PC-3 (cell line): ENCODE data around the gene C1QL2.

ENCODE experiments used
- EZH2 ChIP-seq: fragments of 300-600 bp; sonication (generic); IDR thresholded peaks from one replicate; pipeline ENCODE4 v1.6.1; 2017; ENCODE audit warnings: antibody characterized with exemption, mild to moderate bottlenecking, low read length; ENCODE audit not compliant: unreplicated experiment
- EZH2phosphoT487 ChIP-seq: fragments of 300-600 bp; sonication (generic); IDR thresholded peaks from 2 replicates; pipeline ENCODE4 v1.6.1; 2018; ENCODE audit warnings: mild to moderate bottlenecking, antibody characterized with exemption, low read length, borderline replicate concordance
- TF ChIP-seq, protein P1 (sequence below): fragments of 300-600 bp; sonication (generic); conservative IDR thresholded peaks from 2 replicates; pipeline ENCODE4 v1.5.1; 2017; ENCODE audit warnings: antibody characterized with exemption, low read depth, mild to moderate bottlenecking, low read length

DNA sequence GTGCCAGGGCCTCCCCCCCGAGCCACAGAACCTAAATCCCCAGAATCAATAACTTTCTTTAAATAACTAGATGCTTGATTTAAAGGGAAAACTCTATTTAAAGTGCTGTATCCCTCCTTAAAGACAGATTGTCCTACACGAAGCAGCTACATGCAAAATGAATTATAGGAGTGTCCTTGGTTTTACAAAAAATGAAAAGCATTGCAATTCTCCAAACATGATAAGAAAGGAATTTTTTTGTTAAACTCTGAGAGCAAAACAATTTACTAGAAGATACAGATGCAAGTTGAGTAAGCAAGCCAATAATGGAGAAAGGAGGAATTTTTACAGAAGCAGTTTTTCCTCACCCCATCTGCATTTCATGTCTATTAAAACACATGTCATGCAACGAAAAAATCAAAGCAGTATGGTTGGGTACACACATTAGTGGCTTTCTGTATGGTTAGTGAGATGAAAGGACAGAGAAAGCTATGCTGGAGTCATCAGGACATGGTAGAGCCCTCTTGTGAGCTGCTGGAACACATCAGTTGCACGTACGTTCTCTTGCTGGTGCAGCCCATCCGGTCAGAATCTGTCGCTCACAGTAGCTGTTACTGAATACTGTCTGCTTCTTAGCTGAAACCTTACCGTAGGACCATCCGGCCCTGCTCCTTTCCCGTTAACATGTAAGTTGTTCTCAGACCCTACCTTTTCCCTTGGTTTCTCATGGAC, 39.1 kb upstream of the C1QL2 start:
- TF ChIP-seq, protein P1, sequence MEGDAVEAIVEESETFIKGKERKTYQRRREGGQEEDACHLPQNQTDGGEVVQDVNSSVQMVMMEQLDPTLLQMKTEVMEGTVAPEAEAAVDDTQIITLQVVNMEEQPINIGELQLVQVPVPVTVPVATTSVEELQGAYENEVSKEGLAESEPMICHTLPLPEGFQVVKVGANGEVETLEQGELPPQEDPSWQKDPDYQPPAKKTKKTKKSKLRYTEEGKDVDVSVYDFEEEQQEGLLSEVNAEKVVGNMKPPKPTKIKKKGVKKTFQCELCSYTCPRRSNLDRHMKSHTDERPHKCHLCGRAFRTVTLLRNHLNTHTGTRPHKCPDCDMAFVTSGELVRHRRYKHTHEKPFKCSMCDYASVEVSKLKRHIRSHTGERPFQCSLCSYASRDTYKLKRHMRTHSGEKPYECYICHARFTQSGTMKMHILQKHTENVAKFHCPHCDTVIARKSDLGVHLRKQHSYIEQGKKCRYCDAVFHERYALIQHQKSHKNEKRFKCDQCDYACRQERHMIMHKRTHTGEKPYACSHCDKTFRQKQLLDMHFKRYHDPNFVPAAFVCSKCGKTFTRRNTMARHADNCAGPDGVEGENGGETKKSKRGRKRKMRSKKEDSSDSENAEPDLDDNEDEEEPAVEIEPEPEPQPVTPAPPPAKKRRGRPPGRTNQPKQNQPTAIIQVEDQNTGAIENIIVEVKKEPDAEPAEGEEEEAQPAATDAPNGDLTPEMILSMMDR: no peak
- TF ChIP-seq EZH2phosphoT487 (no peak), EZH2 (no peak)
